HG03135 (cell line): ENCODE measurements around the gene PRR35.

Experiments used
- ATAC-seq: cut with Tn5 transposase; IDR thresholded peaks from one replicate; pipeline ENCODE4 v1.9.1; 2021; ENCODE audit warnings: mild to moderate bottlenecking, moderate library complexity; ENCODE audit not compliant: unreplicated experiment

Gene PRR35

DNA sequence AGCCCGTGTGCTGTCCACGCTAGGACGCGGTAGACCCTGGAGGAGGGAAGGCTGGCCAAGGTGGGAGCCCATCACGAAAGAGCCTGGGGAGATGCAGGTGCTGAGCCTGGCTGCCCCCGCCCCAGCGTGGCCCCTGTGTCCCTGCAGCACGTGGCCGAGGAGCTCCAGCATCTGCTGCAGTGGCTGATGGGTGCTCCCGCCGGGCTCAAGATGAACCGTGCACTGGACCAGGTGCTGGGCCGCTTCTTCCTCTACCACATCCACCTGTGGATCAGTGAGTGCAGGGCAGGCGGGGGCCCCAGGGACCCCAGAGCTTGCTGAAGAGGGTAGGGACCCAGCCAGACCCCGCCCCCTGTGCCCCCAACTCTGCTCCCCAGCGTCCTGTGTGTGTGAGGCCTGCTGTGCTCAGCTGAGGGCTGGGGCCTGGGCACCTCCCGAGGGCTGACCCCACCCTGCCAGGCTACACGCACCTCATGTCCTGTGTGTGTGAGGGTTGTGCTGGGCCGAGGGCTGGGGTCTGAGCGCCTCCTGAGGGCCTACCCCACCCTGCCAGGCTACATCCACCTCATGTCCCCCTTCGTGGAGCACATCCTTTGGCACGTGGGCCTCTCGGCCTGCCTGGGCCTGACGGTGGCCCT is 18.2 kb downstream of the PRR35 start:
- ATAC-seq, result no peak

DNA sequence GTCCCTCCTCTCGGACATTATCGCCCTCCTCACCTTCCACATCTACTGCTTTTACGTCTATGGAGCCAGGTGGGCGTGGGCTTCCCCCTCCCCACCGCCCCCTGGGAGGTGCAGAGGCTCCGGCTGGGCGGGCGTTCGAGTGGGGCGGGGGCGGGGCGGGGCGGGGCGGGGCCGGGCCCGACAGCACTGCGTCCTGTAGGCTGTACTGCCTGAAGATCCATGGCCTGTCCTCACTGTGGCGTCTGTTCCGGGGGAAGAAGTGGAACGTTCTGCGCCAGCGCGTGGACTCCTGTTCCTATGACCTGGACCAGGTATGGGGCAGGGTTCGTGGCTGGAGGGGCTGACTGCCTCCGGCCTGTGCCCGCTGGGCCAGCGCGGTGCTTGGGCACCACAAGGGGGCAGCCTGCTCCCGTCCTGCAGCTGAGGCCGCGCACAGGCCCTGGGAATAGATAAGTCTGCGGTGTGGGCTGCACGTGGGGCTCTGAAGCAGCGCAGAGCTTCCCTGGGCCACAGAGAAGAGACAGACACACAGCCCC is 18.7 kb downstream of the PRR35 start:
- peak; percentile 46 for ATAC-seq

DNA sequence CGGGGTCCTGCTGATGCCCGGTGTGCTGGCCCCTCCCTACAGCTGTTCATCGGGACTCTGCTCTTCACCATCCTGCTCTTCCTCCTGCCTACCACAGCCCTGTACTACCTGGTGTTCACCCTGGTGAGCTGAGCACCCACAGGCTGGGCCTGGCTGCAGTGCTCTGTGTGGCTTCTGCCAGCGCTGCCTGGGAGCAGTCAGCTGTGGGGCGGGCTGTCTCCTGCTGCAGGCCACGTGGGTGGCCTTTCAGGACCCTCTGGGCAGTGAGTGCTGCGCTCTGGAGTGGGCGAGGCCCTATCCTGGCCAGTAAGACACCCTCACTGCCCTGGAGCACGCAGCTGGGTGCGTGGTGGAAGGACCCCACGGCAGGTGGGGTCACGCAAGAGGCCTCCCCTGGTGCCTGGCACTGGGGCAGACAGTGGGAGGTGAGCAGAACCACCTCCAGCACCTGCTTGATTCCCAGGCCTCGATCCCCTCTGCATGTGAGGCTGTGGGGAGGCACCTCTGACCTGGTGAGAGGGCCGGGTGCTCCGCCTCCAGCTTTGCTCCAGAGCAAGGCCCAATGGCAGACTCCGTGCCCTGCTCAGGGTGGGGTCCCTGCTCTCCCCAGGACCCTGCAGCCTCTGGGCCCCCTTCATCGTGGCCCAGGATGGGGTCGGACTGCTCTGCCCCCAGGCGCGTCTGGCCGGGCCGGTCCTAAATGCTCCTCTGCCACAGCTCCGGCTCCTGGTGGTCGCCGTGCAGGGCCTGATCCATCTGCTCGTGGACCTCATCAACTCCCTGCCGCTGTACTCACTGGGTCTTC is 20.1 kb downstream of the PRR35 start:
- no peak for ATAC-seq

DNA sequence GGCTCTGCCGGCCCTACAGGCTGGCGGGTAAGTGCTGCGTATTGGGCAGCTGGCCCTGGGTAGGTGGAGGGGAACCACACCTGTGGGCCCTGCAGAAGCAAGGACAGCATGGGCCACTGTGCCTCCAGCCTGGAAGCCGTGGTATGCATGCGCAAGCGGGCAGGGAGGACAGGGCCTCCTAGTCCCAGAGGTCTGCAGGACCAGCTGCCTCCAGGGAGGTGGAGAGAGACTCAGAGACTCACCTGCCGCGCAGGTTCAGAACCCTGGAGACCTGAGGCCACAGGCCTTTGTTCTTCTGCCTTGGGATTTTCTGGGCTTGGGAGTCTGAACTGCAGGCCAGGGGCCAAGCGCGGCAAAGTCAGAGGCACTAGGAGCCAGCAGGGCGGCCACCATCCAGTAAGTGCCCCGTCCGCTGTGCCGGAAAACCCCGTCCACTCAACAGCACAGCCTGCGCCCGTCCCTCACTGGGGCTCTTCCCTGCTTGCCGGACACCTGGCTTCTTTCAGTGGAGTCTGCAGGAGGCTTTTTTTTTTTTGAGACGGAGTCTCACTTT is 20.8 kb downstream of the PRR35 start:
- ATAC-seq, result no peak

DNA sequence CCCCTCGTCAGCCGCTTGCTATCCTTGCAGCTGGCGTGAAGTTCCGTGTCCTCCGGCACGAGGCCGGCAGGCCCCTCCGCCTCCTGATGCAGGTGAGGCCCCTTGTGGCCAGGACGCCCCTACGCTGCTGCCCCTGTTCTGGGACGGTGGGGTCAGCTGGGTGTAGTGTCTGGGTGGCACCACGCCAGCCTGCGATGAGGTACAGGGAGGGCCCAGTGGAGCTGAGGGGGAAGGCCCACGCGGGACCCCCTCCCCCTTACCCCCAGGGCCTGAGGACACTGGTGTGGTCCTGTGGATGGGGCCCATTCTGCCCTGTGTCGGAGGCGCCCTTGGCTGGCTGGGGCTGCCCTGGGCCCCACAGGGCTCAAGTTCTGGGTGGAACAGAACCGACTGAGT is 22.0 kb downstream of the PRR35 start:
- no peak for ATAC-seq

DNA sequence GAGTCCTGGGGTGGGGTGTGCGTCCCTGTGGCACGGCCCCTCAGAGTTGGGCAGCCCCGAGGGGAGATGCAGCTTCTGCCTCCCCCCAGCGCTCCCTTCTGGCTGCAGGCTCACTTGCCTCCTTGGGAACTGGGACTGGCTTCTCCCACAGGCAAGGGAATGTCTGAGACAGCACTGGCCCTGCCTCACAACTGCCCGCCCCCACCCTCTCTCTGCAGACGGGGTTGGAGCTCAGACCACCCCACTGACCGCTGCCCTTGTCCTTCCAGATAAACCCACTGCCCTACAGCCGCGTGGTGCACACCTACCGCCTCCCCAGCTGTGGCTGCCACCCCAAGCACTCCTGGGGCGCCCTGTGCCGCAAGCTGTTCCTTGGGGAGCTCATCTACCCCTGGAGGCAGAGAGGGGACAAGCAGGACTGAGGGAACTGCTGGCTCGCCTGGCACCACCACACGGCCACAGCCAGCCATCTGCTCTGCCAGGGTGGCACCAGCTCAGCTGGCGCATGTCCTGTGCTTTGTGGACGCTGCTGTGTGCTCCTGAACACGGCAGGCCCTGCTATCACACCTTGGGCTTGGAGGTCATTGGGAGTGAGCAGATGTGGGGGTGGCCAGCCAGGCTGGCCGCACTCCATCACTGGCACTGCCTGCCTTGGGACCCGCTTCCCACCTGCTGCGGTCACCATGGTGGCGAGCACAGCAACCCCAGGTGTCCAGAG is 22.6 kb downstream of the PRR35 start:
- no peak for ATAC-seq

DNA sequence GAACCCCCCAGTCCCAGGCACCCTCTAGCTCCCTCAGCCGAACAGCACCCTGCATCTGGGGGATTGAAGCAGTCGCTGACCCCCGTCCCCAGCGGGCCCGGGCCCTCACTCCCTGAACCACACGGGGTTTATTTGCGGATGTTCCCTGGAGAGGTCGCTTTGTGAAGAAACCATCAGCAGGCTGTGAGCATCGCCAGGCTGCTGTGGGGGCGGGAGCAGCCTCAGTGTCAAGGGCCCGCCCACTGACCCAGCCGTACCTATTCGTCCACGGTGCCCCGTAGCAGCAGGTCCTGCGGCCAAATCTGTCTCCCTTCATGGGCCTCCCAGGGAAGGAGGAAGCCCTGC is 23.2 kb downstream of the PRR35 start:
- no peak for ATAC-seq

DNA sequence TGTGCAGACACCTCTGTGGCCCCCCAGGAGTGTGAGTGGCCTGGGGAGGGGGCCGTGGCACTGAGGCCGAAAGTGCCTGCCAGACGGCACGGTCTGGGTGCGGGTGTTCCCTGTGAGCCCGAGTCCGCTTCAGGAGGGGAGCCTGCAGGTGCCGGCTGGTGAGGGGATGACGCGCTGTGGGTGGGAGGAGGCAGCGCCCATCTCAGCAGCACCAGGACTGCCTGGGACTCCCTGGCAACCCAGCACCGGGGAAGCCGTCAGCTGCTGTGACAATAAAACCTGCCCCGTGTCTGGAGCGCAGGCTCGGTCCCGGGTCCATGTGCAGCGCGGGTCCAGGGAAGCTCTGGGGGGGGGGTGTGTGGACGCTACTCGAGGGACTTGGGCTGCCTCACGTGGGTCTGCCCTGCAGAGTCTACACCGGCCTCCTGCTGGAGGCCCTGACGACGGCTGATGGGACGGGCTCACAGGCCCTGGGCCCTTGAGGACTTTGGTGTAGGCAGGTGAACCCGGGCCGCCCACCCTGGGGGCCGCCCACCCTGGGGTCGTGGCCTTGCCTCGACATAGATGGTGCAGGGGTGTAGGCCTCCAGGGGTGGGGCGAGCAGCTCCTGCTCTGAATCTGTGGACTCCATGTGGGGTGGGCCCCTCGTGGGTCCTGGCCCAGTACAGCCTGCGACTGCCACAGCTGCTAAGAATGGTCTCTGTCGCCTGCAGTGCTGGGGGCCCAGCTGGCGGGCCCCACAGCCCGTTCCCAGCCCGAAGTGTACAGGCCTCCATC is 23.8 kb downstream of the PRR35 start:
- ATAC-seq, result no peak

DNA sequence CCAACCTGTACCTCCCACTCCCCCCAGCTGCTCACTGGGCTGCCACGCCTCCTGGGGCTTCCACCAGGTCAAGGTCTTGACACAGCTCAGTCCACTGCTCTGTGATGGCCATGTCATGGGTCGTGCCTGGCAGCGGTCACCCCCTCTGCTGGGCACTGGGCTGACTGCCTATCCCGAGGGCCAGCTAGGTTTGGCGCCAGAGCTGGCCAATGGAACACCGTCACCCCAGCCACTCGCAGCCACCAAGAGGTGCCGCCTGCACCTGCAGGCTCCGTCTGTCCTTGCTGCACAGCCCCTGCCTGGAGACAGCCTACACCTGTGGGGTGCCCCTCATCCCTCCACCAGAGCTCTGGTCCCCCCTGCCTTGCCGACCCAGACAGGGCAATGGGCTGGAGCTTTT is 25.2 kb downstream of the PRR35 start:
- no peak for ATAC-seq

DNA sequence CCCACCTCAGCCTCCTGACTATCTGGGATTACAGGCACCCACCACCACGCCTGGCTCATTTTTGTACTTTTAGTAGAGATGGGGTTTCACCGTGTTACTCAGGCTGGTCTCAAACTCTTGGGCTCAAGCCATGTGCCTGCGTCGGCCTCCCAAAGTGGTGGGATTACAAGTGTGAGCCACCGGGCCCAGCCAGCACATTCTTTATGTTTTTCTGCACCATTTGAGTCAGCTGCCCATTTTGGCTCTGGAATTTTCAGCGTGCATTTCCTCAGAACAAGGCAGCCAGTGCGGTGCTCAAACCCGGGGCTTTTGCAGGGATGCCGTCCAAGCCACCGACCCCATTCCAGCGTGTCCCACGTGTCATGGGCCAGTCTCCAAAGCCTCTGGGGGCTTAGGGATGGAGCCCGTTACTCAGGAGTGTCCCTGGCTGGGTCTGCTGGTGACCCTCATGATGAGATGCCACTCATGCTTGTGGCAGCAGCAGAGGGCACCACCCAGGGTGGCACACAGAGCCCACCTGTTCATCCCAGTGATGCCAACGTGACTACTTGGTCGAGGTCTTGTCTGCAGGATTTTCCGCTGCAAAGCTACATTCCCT is 26.0 kb downstream of the PRR35 start:
- ATAC-seq, result no peak

DNA sequence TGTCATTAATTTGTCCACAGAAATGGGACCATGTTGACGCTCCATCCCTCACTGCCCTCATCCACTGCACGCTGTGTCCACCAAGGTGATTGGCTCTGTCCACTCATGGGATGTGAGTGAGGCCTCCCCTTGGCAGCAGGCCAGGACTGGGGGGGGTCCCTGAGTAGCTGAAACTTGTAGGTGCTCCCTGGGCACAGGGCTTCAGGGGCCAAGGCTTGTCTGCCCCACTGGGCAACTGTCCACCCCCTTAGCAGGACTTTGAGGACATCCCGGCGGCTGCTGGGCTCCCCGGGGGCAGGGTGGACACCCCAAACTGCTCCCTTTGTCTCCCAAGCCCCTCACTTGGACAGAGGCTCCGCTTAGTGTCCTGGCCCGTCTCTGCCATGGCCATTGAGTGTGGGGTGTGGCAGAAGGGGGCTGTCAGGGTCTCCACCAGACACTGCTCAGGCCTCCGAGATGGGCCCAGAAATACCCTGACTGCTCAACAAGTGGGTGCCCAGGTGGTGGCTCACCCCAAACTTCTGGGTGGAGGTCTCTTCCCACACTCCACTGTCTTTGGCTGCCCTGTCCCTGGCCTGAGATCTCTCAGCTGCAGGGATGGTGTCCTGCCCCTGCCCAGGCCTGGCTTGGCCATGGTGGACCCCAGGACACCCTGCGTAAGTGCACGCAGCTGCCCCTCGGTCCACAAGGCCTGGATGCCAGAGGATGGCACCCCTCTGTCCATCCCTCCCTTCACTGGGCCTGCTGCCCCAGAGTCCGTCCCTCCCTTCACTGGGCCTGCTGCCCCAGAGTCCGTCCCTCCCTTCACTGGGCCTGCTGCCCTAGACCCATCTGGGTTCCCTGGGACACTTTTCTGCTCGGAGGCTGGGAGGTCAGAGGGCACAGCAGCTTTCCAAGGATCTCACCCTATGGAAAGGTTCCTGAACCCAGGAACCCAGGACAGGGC is 26.7 kb downstream of the PRR35 start:
- ATAC-seq, result no peak

DNA sequence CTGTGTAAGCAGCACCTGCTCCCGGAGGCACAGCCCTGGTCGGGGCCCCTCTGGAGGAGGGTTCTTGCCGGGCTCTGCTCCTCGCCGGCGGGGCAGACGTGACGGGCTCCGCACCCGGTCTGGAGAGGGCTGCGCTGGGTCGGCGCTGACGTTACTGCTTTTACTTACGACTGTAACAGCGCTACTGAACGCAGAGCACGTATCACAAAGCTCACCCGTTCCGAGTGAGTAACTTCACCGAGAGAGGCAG is 28.4 kb downstream of the PRR35 start:
- ATAC-seq, result peak; percentile 21

DNA sequence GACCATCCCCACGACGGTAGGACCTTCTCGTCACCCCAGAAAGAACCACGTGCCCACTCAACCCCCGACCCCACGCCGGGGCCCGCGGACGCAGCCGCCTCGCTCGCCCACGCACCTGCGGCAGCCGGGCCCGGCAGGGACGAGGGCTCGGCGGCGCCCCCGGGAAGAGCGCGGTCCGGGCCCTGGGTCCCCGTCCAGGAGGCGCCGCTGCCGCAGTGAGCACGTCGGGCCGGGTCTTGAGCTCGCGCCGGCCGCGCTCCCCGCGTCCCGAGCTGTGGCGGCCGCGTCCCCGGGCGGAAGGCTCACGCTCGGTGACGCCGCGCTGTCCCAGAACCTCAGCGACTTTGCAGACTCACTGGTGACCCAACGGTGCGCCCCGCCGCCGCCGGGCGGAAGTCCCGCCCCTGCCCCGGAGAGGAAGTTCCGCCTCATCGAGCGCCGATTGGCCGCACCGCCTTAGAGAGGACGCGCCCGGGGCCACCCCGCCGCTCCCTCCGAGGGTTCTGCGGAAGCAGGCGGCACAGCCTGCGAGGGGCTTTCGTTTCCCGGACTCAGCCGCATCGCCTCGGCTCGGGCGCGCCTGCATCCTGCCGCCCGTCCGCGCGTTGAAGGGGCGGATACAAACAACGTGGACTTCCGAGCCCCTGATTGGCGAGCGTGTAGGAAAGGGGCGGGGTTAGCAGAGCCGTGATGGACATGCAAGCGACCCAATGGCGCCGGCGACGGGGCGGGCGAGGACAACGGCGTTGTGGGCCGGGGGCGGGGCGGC is 28.9 kb downstream of the PRR35 start:
- ATAC-seq, result peak; percentile 72

DNA sequence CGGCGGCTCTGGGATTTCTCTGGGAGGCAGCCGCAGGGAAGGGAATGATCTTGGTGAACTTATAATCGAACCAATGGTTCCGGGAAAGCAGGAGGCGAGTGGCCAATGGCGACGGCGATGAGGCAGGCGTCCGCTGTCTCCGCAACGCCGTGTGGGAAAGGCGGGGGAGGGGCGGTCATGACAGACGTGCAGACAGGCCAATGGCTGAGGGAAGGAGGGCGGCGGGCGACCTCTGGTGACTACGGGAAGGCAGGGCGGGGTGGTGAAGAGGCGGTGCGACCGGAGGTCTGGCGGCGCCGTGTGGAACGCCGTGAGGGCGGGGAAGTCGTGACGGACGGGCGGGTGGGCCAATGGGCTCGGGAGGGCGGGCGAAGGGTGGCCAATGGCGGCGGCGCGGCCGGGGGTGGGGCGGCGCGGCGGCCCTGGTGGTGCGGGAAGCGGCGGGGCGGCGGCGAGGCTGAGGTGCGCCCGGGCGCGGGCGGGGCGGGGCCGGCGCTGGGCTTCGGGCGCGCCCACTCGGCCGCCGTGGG is 29.5 kb downstream of the PRR35 start, which contains the start of gene RAB40C:
Gene RAB40C (plus strand): TSS at position 409 of the 530 bp plus-strand sequence. CDS start 226 bp downstream, outside the sequence.
- ATAC-seq, result peak; percentile 71

DNA sequence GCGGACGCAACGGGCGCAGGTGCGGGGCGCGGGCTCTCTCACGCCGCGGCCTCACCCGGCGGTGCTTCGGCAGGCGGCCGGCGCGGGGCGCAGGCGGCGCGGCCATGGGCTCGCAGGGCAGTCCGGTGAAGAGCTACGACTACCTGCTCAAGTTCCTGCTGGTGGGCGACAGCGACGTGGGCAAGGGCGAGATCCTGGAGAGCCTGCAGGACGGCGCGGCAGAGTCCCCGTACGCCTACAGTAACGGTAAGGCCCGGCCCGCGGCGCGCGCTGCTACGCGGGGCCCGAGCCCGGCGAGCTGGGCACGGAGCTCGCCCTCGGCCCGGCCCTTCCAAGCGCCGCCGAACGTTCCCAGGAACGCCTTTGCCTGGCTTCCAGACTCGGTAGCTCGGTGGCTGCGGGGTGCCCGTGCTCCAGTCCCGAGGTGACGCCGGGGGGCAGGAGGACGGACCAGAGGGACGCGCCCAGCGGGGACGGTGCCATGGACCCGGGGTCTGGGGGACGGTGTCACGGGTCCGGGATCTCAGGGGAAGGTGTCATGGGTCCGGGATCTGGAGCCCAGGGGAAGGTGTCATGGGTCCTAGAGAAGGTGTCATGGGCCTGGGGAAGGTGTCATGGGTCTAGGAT is 30.1 kb downstream of the PRR35 start:
- peak; percentile 1 for ATAC-seq

DNA sequence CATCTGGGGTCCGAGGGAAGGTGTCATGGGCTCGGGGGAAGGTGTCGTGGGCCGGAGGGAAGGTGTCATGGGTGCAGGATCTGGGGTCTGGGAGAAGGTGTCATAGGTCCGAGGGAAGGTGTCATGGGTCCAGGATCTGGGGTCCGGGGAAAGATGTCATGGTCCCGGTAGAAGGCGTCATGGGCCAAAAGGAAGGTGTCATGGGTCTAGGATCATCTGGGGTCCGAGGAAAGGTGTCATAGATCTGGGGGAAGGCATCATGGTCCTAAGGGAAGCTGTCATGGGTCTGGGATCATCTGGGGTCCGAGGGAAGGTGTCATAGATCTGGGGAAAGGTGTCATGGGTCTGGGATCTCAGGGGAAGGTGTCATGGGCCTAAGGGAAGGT is 30.6 kb downstream of the PRR35 start:
- ATAC-seq, result no peak

DNA sequence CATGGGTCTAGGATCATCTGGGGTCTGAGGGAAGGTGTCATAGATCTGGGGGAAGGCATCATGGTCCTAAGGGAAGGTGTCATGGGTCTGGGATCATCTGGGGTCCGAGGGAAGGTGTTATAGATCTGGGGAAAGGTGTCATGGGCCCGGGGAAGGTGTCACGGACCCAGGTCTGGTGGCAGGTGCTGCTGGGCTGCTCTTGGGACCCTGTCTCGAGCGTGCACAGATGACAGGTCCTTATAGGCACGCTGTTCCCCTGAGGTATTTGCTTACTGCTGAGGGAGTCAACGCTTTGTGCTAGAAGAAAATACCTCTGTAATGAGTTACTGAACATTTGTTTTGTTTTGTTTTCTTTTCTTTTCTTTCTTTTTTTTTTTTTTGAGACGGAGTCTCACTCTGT is 31.0 kb downstream of the PRR35 start:
- ATAC-seq, result no peak
